Measurements from ENCODE around the gene FCMR. TPM values are rescaled to one million over a fixed set of nuclear protein-coding genes. Genes with fewer than 3 reads are reported as not detected.

Gene FCMR
- total and polyA plus RNA-seq, 9 of the 15 experiments (the other 6 are each of a cell fraction or from before 2014, with no cell fraction given) = 0.11 to 0.82 (median 0.20) TPM; not detected in 5

DNA sequence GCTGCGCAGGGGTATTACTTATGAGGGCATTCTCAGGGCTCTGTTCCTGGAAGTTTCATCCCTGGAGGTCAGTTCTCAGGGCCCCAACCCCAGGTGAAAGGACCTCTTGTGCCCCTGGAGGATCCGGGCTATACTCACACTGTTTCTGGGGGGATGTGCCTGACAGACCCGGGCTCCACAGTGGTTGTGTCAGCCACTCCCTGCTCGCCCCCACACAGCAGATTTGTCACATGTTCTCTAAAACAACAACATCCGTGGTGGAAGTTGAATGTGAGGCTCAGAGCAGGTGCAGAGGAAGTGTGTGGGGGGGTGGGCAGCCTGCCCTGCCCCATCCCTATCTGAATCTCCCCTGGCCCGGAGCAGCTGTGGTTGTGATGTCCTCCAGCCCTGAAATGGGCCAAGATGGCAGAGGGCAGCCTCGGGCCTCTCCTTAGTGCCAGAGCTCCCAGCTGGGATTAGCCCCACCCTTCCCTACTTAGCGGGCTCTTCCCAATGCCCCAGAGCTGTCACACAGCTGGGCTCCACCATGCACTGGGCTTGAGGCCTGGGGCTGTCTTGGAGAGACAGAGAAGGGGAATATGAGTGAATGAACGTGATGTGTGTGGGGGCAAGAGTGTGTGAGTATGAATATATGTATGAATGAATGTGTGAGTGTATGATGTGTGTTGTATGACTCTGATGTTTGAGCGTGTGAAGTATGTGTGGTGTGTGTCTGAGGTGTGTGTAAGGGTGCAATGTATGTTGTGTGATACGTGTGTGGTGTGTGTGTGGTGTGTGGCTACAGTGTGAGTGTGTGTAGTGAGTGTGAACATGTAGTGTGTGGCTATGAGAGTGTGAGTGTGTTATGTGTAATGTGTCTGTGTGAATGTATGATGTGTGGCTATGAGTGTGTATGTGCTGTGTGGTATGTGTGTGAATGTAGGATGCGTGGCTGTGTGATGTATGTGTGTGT, 1.5 kb upstream of the FCMR start:
- Histone ChIP-seq H2AFZ (ENCODE audit: low read depth, low read length) (no peak overlapping the region), H3K36me3 (ENCODE audit: control insufficient read depth, insufficient read depth, low read length) (no peaks in the 10 kb centered on the region), H3K4me2 (ENCODE audit: insufficient read depth, low read length) (no peak overlapping the region), H3K9me3 (replicated peaks; ENCODE audit: control insufficient read depth, insufficient read depth, low read depth, low read length) (no peaks in the 10 kb centered on the region; the same call in 1 of the 2 replicates), H3K4me3 (no peak overlapping the region), H3K27ac (ENCODE audit: extremely low read depth, low read depth, low read length) (no peak overlapping the region), H4K20me1 (replicated peaks; ENCODE audit: control insufficient read depth, insufficient read depth, low read length) (no peaks in the 10 kb centered on the region), H3K27me3 (ENCODE audit: control insufficient read depth in 2 of 2, insufficient read depth in 2 of 2, low read length in 2 of 2) (peaks cover 0 to 1% of the 10 kb centered on the region in 2 experiments; a peak in 1 of 5 replicates), H3K9ac (ENCODE audit: insufficient read depth in 1 of 2, low read depth in 2 of 2, low read length in 2 of 2) (peak overlapping the region in 1 of 2 experiments; percentile 11; a peak in 1 of 4 replicates), H3K79me2 (ENCODE audit: control insufficient read depth, insufficient read depth, low read length) (no peaks in the 10 kb centered on the region), H3K4me1 (replicated peaks in 1 of 2; ENCODE audit: control insufficient read depth in 2 of 2, insufficient read depth in 2 of 2, low read length in 2 of 2) (peaks cover 4 to 29% of the 10 kb centered on the region in 2 experiments), H3K9me1 (ENCODE audit: control insufficient read depth, insufficient read depth, low read length) (no peaks in the 10 kb centered on the region)
- ChIA-PET CTCF (ENCODE audit: low intra/inter-chr PET ratio) (no interaction called here), POLR2A (interaction anchor here (0.6 to 2.1 kb wide), 5 partner anchors 9 to 226 kb away, joined by 3 to 6 read pairs (median 4); no protein-coding TSS in a partner anchor)
- in situ Hi-C loops (cut with MboI) = loop anchor here (25.0 kb wide), 1 partner anchor 311 kb away; the partner anchor contains the start of gene EIF2D
- 29% methylated on average over 12 of the region's 12 CpGs for whole genome bisulfite sequencing (ENCODE audit: insufficient coverage, low coverage, missing lambda C conversion rate)
- DNase-seq (ENCODE audit: extremely low read depth in 1 of 4, low spot score in 3 of 4) (no peak), ATAC-seq (no peak), FAIRE-seq (no peak)
- intact Hi-C loops (cut with micrococcal nuclease) = no loop called here
- BruUV-seq (replicated peaks) = no TSS peak
- TF ChIP-seq, protein P1, sequence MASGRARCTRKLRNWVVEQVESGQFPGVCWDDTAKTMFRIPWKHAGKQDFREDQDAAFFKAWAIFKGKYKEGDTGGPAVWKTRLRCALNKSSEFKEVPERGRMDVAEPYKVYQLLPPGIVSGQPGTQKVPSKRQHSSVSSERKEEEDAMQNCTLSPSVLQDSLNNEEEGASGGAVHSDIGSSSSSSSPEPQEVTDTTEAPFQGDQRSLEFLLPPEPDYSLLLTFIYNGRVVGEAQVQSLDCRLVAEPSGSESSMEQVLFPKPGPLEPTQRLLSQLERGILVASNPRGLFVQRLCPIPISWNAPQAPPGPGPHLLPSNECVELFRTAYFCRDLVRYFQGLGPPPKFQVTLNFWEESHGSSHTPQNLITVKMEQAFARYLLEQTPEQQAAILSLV (tag; IDR thresholded peaks at IDR 0.05) = no peak
- TF ChIP-seq NR2C1 (IDR thresholded peaks at IDR 0.05) (peak; percentile 26; the same call in 1 of the 2 replicates), NR2C1 (tag; IDR thresholded peaks at IDR 0.05) (no peak), CREM (IDR thresholded peaks at IDR 0.05; ENCODE audit: low read depth) (no peak), MAFK (IDR thresholded peaks at IDR 0.05; ENCODE audit: low read length) (no peak), ARID2 (IDR thresholded peaks at IDR 0.05) (peak; percentile 42; the same call in 1 of the 2 replicates), ELF4 (CRISPR knock-in tag; IDR thresholded peaks at IDR 0.05) (0 out of 2 replicates have a peak, but pooled peaks have one; percentile 60), CEBPG (CRISPR knock-in tag; IDR thresholded peaks at IDR 0.05) (0 out of 2 replicates have a peak, but pooled peaks have one; percentile 21), CEBPG (tag; conservative IDR thresholded peaks at IDR 0.05 in 1 of 2, IDR thresholded peaks at IDR 0.05 in 1 of 2) (no peak), NCOA2 (IDR thresholded peaks at IDR 0.05; ENCODE audit: partially characterized antibody in 2 of 2) (peak in 1 of 2 experiments; percentile 51), BRCA1 (IDR thresholded peaks at IDR 0.05) (no peak), BRCA1 (CRISPR knock-in tag; IDR thresholded peaks at IDR 0.05) (no peak), ZNF175 (CRISPR knock-in tag; IDR thresholded peaks at IDR 0.05; ENCODE audit: low read depth) (no peak), GABPB1 (CRISPR knock-in tag; IDR thresholded peaks at IDR 0.05) (no peak)
- TF ChIP-seq, protein P2, sequence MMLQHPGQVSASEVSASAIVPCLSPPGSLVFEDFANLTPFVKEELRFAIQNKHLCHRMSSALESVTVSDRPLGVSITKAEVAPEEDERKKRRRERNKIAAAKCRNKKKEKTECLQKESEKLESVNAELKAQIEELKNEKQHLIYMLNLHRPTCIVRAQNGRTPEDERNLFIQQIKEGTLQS (IDR thresholded peaks at IDR 0.05) = no peak
- TF ChIP-seq, protein P2 (CRISPR knock-in tag; conservative IDR thresholded peaks at IDR 0.05) = no peak
- TF ChIP-seq, protein P3, sequence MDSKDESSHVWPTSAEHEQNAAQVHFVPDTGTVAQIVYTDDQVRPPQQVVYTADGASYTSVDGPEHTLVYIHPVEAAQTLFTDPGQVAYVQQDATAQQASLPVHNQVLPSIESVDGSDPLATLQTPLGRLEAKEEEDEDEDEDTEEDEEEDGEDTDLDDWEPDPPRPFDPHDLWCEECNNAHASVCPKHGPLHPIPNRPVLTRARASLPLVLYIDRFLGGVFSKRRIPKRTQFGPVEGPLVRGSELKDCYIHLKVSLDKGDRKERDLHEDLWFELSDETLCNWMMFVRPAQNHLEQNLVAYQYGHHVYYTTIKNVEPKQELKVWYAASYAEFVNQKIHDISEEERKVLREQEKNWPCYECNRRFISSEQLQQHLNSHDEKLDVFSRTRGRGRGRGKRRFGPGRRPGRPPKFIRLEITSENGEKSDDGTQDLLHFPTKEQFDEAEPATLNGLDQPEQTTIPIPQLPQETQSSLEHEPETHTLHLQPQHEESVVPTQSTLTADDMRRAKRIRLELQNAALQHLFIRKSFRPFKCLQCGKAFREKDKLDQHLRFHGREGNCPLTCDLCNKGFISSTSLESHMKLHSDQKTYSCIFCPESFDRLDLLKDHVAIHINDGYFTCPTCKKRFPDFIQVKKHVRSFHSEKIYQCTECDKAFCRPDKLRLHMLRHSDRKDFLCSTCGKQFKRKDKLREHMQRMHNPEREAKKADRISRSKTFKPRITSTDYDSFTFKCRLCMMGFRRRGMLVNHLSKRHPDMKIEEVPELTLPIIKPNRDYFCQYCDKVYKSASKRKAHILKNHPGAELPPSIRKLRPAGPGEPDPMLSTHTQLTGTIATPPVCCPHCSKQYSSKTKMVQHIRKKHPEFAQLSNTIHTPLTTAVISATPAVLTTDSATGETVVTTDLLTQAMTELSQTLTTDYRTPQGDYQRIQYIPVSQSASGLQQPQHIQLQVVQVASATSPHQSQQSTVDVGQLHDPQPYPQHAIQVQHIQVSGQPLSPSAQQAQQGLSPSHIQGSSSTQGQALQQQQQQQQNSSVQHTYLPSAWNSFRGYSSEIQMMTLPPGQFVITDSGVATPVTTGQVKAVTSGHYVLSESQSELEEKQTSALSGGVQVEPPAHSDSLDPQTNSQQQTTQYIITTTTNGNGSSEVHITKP (IDR thresholded peaks at IDR 0.05; ENCODE audit: partially characterized antibody) = peak; percentile 34

Measured in K562 (cell line).